GM19455 (cell line): ENCODE measurements around the gene C1QL1.

Source experiments
- ATAC-seq: cut with Tn5 transposase; IDR thresholded peaks from one replicate; pipeline ENCODE4 v1.9.1; 2021; ENCODE audit not compliant: unreplicated experiment

C1QL1 gene

DNA sequence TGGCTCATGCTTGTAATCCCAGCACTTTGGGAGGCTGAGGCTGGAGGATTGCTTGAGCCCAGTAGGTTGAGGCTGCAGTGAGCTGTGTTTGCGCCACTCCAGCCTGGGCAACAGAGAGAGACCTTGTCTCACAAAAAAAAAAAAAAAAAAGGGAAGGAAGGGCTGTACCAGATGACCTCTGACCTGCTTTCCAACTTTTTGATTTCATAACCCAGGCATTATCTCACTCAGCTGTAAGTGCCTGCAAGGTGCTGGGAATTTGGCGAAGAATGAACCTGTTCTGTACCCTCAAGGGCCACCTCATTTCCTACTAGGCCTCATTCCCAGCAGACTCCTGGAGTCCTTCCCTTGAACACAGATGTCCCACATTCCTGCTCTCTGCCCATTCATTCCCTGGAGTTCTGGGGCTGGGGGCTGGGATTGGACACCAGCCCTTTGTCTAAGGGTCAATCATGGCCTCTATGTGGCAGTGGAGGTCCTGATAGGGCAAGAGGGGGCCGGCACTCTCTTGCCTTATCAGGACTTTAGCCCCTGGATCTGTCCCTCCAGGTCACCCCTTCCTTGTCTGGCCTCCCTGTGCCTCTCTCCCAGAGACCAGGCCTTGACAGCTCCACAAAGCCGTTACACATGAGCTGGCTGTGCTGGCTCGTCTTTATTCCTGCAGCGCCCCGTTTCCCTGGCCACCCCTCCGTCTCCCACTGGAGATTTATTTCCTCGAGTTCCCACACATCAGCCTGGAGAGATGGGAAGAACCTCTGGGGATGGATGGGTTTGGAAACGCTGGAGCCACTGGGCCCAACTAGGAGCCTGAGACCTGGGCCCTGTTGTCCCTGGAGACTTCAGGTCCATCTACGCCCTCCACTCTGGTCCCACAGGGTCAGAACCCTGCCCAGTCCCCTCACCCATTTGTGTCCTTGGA, 52.0 kb downstream of the C1QL1 start:
- no peak for ATAC-seq

- ATAC-seq: no peak
Observed at GRCh38 chr17:44915321-44915726, 52.8 kb downstream of the C1QL1 start, which contains the start of gene GFAP. GFAP (minus strand) TSS chr17:44915500; CDS start chr17:44915486, 14 bp downstream.

GRCh38 chr17:44914698-44915271, 53.3 kb downstream of the C1QL1 start:
- ATAC-seq: no peak

- no peak for ATAC-seq
Observed at GRCh38 chr17:44914148-44914547, 54.0 kb downstream of the C1QL1 start.

- no peak for ATAC-seq
Observed at GRCh38 chr17:44913676-44914075, 54.4 kb downstream of the C1QL1 start.

- ATAC-seq: no peak
Observed at GRCh38 chr17:44912763-44913544, 55.1 kb downstream of the C1QL1 start.

DNA sequence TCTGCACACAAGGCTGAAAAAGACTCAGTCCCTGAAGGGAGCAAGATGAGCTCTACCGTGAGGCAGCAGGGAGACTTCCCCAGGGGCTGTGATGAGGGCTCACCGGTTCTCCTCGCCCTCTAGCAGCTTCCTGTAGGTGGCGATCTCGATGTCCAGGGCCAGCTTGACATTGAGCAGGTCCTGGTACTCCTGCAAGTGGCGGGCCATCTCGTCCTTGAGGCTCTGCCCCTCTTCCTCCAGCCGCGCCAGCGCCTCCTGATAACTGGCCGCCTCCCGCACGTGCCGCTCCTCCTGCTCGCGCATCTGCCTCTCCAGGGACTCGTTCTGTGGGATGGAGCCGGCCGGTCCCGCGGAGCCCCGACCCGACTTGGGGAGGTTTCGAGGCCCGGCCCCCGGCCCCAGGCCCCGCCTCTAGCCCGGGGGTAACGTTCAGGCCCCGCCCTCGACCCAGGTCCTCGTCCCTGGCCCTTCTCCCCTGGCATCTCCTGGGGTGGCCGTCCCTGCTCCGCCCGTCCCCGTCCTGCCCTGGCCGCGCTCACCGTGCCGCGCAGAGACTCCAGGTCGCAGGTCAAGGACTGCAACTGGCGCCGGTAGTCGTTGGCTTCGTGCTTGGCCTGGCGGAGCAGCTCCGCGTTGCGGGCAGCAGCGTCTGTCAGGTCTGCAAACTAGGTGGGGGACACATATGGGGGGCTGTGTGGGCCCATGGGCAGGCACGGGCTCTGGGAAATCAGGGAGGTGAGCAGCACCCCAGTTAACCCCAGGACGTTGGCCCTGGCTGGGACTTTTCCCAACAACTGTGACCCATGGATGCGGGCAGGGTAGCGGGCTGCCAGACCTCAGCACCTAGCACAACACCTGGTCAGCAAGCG, 56.7 kb downstream of the C1QL1 start:
- no peak for ATAC-seq

DNA sequence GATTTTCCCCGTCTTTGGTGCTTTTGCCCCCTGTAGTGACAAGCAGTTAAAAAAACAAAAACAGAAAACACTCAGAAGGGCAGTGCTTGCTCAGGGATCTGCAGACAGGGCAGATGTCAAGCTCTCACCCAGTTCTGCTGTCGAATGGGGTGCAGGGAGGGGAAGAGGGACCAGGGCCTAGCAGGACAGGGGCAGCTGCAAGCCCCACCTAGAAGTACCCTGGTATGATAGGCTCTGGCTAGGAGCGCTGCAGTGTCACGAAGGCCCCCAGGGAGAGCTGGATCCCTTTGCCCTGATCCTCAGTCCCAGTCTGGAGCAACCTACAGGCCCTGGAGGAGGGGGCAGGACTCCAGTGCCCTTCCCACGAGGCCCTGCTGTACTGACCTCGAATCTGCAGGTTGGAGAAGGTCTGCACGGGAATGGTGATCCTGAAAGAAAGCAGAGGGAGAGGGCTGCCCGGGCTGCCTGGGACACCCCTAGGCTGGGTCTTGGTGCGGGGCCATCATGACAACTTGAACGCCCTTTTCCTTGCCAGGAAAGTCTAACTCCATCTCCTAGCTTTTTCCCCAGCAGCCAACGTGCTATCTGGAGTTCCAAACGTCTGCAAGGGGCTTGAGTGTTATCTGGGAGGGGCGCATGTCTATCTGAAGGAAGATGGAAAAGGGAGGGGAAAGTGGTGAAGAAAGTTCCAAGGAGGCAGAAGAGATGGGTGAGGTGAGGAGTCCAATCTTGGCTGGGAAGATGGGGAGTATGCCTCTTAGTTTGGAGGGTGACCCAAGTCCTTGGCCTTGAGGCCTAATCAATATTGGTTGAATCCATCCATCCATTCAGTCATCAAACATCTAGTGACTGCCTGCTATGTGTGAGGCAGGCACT, 57.6 kb downstream of the C1QL1 start:
- ATAC-seq: no peak
